Mesenchymal stem cell (in vitro differentiated cells and primary cell): ENCODE measurements around the gene BOD1L2.

Source experiments
- DNase-seq: peaks from one replicate; pipeline ENCODE4 v3.0.0-alpha.2; 2013
- H2AFZ ChIP-seq: one replicate; pipeline ENCODE4 v1.6.1; 2013; ENCODE audit warnings: low read depth, mild to moderate bottlenecking, control low read depth, inconsistent platforms, low read length, moderate library complexity
- H2AK5ac ChIP-seq: 2 replicates; pipeline ENCODE4 v1.6.1; 2013; ENCODE audit warnings: low read length, moderate library complexity, mild to moderate bottlenecking, inconsistent platforms; ENCODE audit not compliant: severe bottlenecking
- H2BK120ac ChIP-seq: one replicate; pipeline ENCODE4 v1.6.1; 2013; ENCODE audit warnings: low read depth, mild to moderate bottlenecking, inconsistent platforms, low read length, moderate library complexity
- H2BK12ac ChIP-seq, 2 experiments: one replicate each; pipeline ENCODE4 v1.6.1; 2013; ENCODE audit warnings: inconsistent platforms in 2 of 2, low read length in 2 of 2, mild to moderate bottlenecking in 2 of 2, moderate library complexity in 2 of 2, control low read depth in 1 of 2
- H2BK15ac ChIP-seq: one replicate; pipeline ENCODE4 v1.6.1; 2013; ENCODE audit warnings: mild to moderate bottlenecking, low read depth, inconsistent platforms; ENCODE audit not compliant: poor library complexity, severe bottlenecking
- H2BK5ac ChIP-seq: 2 replicates; pipeline ENCODE4 v1.6.1; 2013; ENCODE audit warnings: low read depth, mild to moderate bottlenecking, low read length, control low read depth, inconsistent platforms; ENCODE audit not compliant: poor library complexity, severe bottlenecking
- H3K14ac ChIP-seq, 2 experiments: one replicate each; pipeline ENCODE4 v1.6.1; 2013; ENCODE audit warnings: inconsistent platforms in 2 of 2, low read length in 2 of 2, control low read depth in 1 of 2, mild to moderate bottlenecking in 1 of 2, moderate library complexity in 1 of 2
- H3K18ac ChIP-seq, 2 experiments: one replicate each; pipeline ENCODE4 v1.6.1; 2013; ENCODE audit warnings: inconsistent platforms in 2 of 2, low read length in 2 of 2, control low read depth in 1 of 2, low read depth in 1 of 2, mild to moderate bottlenecking in 1 of 2
- H3K23ac ChIP-seq, 2 experiments: one replicate each; pipeline ENCODE4 v1.6.1; 2013; ENCODE audit warnings: inconsistent platforms in 2 of 2, low read length in 2 of 2, mild to moderate bottlenecking in 2 of 2, moderate library complexity in 2 of 2, control low read depth in 1 of 2
- H3K27ac ChIP-seq: 2 replicates; pipeline ENCODE4 v1.5.1; 2013; ENCODE audit warnings: mild to moderate bottlenecking, moderate library complexity, low read length, control low read depth, inconsistent platforms; ENCODE audit not compliant: poor library complexity, severe bottlenecking
- H3K27me3 ChIP-seq, 2 experiments: 2 replicates each; pipeline versions ENCODE4 v1.6.1 to v1.7.0; 2013; ENCODE audit warnings: low read length in 2 of 2, mild to moderate bottlenecking in 2 of 2, moderate library complexity in 2 of 2, control low read depth in 1 of 2, inconsistent platforms in 1 of 2; ENCODE audit not compliant: control insufficient read depth in 1 of 2, insufficient read depth in 1 of 2
- H3K36me3 ChIP-seq, 2 experiments: 2 replicates each; pipeline versions ENCODE4 v1.6.1 to v1.7.0; 2013; ENCODE audit warnings: low read length in 2 of 2, control low read depth in 1 of 2, inconsistent platforms in 1 of 2, low read depth in 1 of 2, mild to moderate bottlenecking in 1 of 2; ENCODE audit not compliant: insufficient read depth in 2 of 2, control insufficient read depth in 1 of 2
- H3K4ac ChIP-seq, 2 experiments: one replicate each; pipeline ENCODE4 v1.6.1; 2013; ENCODE audit warnings: inconsistent platforms in 2 of 2, low read length in 2 of 2, mild to moderate bottlenecking in 2 of 2, moderate library complexity in 2 of 2, control low read depth in 1 of 2, low read depth in 1 of 2
- H3K4me1 ChIP-seq: 2 replicates; pipeline ENCODE4 v1.6.1; 2013; ENCODE audit warnings: low read depth, low read length, control low read depth; ENCODE audit not compliant: control insufficient read depth, insufficient read depth
- H3K4me2 ChIP-seq: 2 replicates; pipeline ENCODE4 v1.6.1; 2013; ENCODE audit warnings: low read length, mild to moderate bottlenecking, inconsistent platforms; ENCODE audit not compliant: poor library complexity, severe bottlenecking
- H3K4me3 ChIP-seq, 2 experiments: 2 replicates each; pipeline versions ENCODE4 v1.5.1 to v1.7.0; 2013; ENCODE audit warnings: low read length in 2 of 2, mild to moderate bottlenecking in 2 of 2, control low read depth in 1 of 2, low read depth in 1 of 2; ENCODE audit not compliant: insufficient read depth in 1 of 2
- H3K79me1 ChIP-seq: replicated peaks from 2 replicates; pipeline ENCODE4 v1.6.1; 2013; ENCODE audit warnings: mild to moderate bottlenecking, control low read depth, low read length, inconsistent platforms; ENCODE audit not compliant: poor library complexity, severe bottlenecking
- H3K9ac ChIP-seq: 2 replicates; pipeline ENCODE4 v1.7.0; 2013; ENCODE audit warnings: mild to moderate bottlenecking, low read length, moderate library complexity
- H3K9me3 ChIP-seq: 2 replicates; pipeline ENCODE4 v1.7.0; 2013; ENCODE audit warnings: mild to moderate bottlenecking, low read length; ENCODE audit not compliant: control insufficient read depth
- H4K8ac ChIP-seq: one replicate; pipeline ENCODE4 v1.6.1; 2013; ENCODE audit warnings: inconsistent platforms, mild to moderate bottlenecking, low read length, moderate library complexity
- H4K91ac ChIP-seq: one replicate; pipeline ENCODE4 v1.6.1; 2013; ENCODE audit warnings: mild to moderate bottlenecking, low read length, inconsistent platforms
- WGBS: methylation state at CpG from one replicate; pipeline ENCODE4 v1.1.7; 2013; ENCODE audit warnings: mixed read lengths; 5-methylcytosine and 5-hydroxymethylcytosine counted together

BOD1L2 gene

DNA sequence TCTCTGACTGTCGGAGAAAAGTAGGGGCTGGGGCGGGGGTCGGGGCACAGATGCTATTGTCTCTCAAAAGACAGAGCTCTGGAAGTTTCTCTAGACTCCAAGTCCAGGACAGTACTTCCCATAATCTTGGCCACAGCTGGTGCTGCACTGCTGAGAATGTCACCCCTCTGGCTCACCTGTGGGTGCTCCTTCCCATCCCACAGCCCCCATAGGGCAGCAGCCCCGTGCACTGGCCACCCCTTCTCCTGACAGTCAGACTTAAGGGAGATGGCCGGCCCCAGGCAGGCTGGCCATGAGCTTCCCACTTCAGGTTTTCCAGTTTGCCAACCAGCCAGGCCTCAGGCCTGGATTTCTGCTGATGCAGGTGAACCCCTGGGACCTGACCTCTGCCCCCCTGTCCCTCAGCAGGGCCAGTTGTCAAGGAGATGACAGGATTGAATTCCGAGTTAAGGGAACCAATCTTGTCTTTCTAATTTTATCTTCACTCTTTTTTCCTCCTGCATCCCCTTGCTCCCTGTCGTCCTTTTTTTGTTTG, 30.2 kb upstream of the BOD1L2 start:
- no peaks in the 10 kb centered on the region for H3K9me3 ChIP-seq
- 86% methylated on average over 5 of the region's 7 CpGs for WGBS
- DNase-seq, result no peak
- H2BK12ac ChIP-seq, result no peak overlapping the region
- H3K4me3 ChIP-seq, result no peak overlapping the region
- no peak overlapping the region for H3K27ac ChIP-seq
- H4K8ac ChIP-seq, result no peak overlapping the region
- H3K4ac ChIP-seq, result no peak overlapping the region
- no peak overlapping the region for H2BK5ac ChIP-seq
- H2AK5ac ChIP-seq, result no peak overlapping the region
- H2AFZ ChIP-seq, result no peak overlapping the region
- H3K9ac ChIP-seq, result no peak overlapping the region
- H2BK120ac ChIP-seq, result no peak overlapping the region
- H3K18ac ChIP-seq, result no peak overlapping the region
- peaks cover 15 to 33% of the 10 kb centered on the region in 2 experiments for H3K27me3 ChIP-seq
- no peaks in the 10 kb centered on the region for H3K79me1 ChIP-seq
- H3K4me1 ChIP-seq, result no peaks in the 10 kb centered on the region
- H4K91ac ChIP-seq, result no peak overlapping the region
- H3K4me2 ChIP-seq, result no peak overlapping the region
- H3K14ac ChIP-seq, result no peak overlapping the region
- no peak overlapping the region for H3K23ac ChIP-seq
- H2BK15ac ChIP-seq, result no peak overlapping the region
- no peaks in the 10 kb centered on the region for H3K36me3 ChIP-seq

- Histone ChIP-seq H4K91ac (no peak overlapping the region), H3K9me3 (no peaks in the 10 kb centered on the region), H2BK120ac (no peak overlapping the region), H3K23ac (no peak overlapping the region), H2AK5ac (no peak overlapping the region), H3K36me3 (no peaks in the 10 kb centered on the region), H2BK12ac (no peak overlapping the region), H3K79me1 (no peaks in the 10 kb centered on the region), H2AFZ (no peak overlapping the region), H3K4me2 (no peak overlapping the region), H3K27ac (no peak overlapping the region), H2BK5ac (no peak overlapping the region), H3K27me3 (peaks cover 34% of the 10 kb centered on the region in 2 experiments), H3K14ac (no peak overlapping the region), H3K9ac (no peak overlapping the region), H3K4me1 (no peaks in the 10 kb centered on the region), H3K18ac (no peak overlapping the region), H4K8ac (no peak overlapping the region), H2BK15ac (no peak overlapping the region), H3K4me3 (no peak overlapping the region), H3K4ac (no peak overlapping the region)
- WGBS, result 7% methylated on average over 33 of the region's 33 CpGs
- DNase-seq, result no peak
Measured at GRCh38 chr18:57121542-57122112, 25.3 kb upstream of the BOD1L2 start.

GRCh38 chr18:57122936-57123510, 23.9 kb upstream of the BOD1L2 start:
- H3K4me1 ChIP-seq, result no peaks in the 10 kb centered on the region
- H3K27me3 ChIP-seq, result peaks cover 30 to 37% of the 10 kb centered on the region in 2 experiments
- no peak overlapping the region for H3K4me3 ChIP-seq
- no peak overlapping the region for H3K4me2 ChIP-seq
- H4K91ac ChIP-seq, result no peak overlapping the region
- no peak overlapping the region for H2BK120ac ChIP-seq
- H3K36me3 ChIP-seq, result no peaks in the 10 kb centered on the region
- no peak overlapping the region for H3K14ac ChIP-seq
- 77% methylated on average over 3 of the region's 6 CpGs for WGBS
- H3K27ac ChIP-seq, result no peak overlapping the region
- no peak overlapping the region for H3K23ac ChIP-seq
- no peak overlapping the region for H3K9ac ChIP-seq
- H2BK12ac ChIP-seq, result no peak overlapping the region
- no peak overlapping the region for H3K18ac ChIP-seq
- H2BK5ac ChIP-seq, result no peak overlapping the region
- no peaks in the 10 kb centered on the region for H3K79me1 ChIP-seq
- no peak overlapping the region for H2AFZ ChIP-seq
- H3K4ac ChIP-seq, result no peak overlapping the region
- H2BK15ac ChIP-seq, result no peak overlapping the region
- H3K9me3 ChIP-seq, result no peaks in the 10 kb centered on the region
- no peak overlapping the region for H4K8ac ChIP-seq
- no peak overlapping the region for H2AK5ac ChIP-seq
- DNase-seq, result no peak

GRCh38 chr18:57125627-57126026, 21.3 kb upstream of the BOD1L2 start:
- Histone ChIP-seq H3K9ac (no peak overlapping the region), H3K36me3 (no peaks in the 10 kb centered on the region), H3K23ac (no peak overlapping the region), H3K4me1 (no peaks in the 10 kb centered on the region), H2AK5ac (no peak overlapping the region), H4K91ac (no peak overlapping the region), H2BK12ac (no peak overlapping the region), H3K18ac (no peak overlapping the region), H3K79me1 (no peaks in the 10 kb centered on the region), H3K14ac (no peak overlapping the region), H4K8ac (no peak overlapping the region), H2BK5ac (no peak overlapping the region), H3K4ac (no peak overlapping the region), H2BK15ac (no peak overlapping the region), H2BK120ac (no peak overlapping the region), H3K27ac (no peak overlapping the region), H2AFZ (no peak overlapping the region), H3K9me3 (no peaks in the 10 kb centered on the region), H3K4me3 (no peak overlapping the region), H3K27me3 (peaks cover 29 to 41% of the 10 kb centered on the region in 2 experiments), H3K4me2 (no peak overlapping the region)
- WGBS, result 46% methylated on average over 5 of the region's 5 CpGs
- no peak for DNase-seq
